Keratinocyte (primary cell): ENCODE data around the gene RPP14. TPM values are rescaled to one million over a fixed set of nuclear protein-coding genes. Genes with fewer than 3 reads are reported as not detected.

Source experiments
- DNase-seq: peaks from one replicate; pipeline ENCODE4 v3.0.0-alpha.2; 2011; ENCODE audit warnings: low read depth, missing footprints, low spot score
- FAIRE-seq: peaks from 2 replicates; lab custom pipeline; 2011; peaks lifted over from hg19 to GRCh38; lab: Jason Lieb, UNC
- H2AFZ ChIP-seq: 2 replicates; pipeline ENCODE4 v1.6.0; 2012; ENCODE audit warnings: low read length, control low read depth, inconsistent platforms; ENCODE audit not compliant: control insufficient read depth
- H3K27ac ChIP-seq: 2 replicates; pipeline ENCODE4 v1.5.1; 2011; ENCODE audit warnings: low read length; ENCODE audit not compliant: control insufficient read depth, insufficient read depth
- H3K27me3 ChIP-seq: 3 replicates; pipeline ENCODE4 v1.6.0; 2011; ENCODE audit warnings: low read length; ENCODE audit not compliant: control insufficient read depth, insufficient read depth; ENCODE audit errors: extremely low read depth
- H3K36me3 ChIP-seq, 2 experiments: 2 replicates in 1 of 2; 3 replicates in 1 of 2; pipeline ENCODE4 v1.5.1; 2011; ENCODE audit warnings: low read length in 2 of 2, mild to moderate bottlenecking in 1 of 2; ENCODE audit not compliant: control insufficient read depth in 2 of 2, insufficient read depth in 2 of 2; ENCODE audit errors: extremely low read depth in 1 of 2
- H3K4me1 ChIP-seq: 3 replicates; pipeline ENCODE4 v1.5.1; 2011; ENCODE audit warnings: low read length; ENCODE audit not compliant: control insufficient read depth, insufficient read depth; ENCODE audit errors: extremely low read depth
- H3K4me2 ChIP-seq: 3 replicates; pipeline ENCODE4 v1.6.0; 2011; ENCODE audit warnings: low read depth, low read length; ENCODE audit not compliant: control insufficient read depth, insufficient read depth; ENCODE audit errors: extremely low read depth
- H3K4me3 ChIP-seq, 3 experiments: fragments of 200-600 bp in 1 of 3; sonication (generic) in 1 of 3; 2 replicates in 2 of 3; 3 replicates in 1 of 3; pipeline ENCODE4 v1.5.1; 2011 to 2016; ENCODE audit warnings: low read length in 3 of 3, mild to moderate bottlenecking in 3 of 3, control low read depth in 2 of 3, inconsistent platforms in 1 of 3, low read depth in 1 of 3, mixed read lengths in 1 of 3, mixed run types in 1 of 3, moderate library complexity in 1 of 3; ENCODE audit not compliant: control insufficient read depth in 2 of 3, insufficient read depth in 2 of 3; ENCODE audit errors: extremely low read depth in 1 of 3
- H3K79me2 ChIP-seq: 2 replicates; pipeline ENCODE4 v1.6.0; 2012; ENCODE audit warnings: low read length; ENCODE audit not compliant: control insufficient read depth, insufficient read depth
- H3K9ac ChIP-seq: 3 replicates; pipeline ENCODE4 v1.6.0; 2011; ENCODE audit warnings: low read length; ENCODE audit not compliant: control insufficient read depth, insufficient read depth; ENCODE audit errors: extremely low read depth
- H3K9me1 ChIP-seq: 3 replicates; pipeline ENCODE4 v1.6.0; 2011; ENCODE audit warnings: low read length; ENCODE audit not compliant: control insufficient read depth, insufficient read depth; ENCODE audit errors: extremely low read depth
- H3K9me3 ChIP-seq: 2 replicates; pipeline ENCODE4 v1.5.1; 2012; ENCODE audit warnings: low read depth, low read length; ENCODE audit not compliant: control insufficient read depth
- H4K20me1 ChIP-seq: 3 replicates; pipeline ENCODE4 v1.6.0; 2011; ENCODE audit warnings: low read length; ENCODE audit not compliant: control insufficient read depth, insufficient read depth; ENCODE audit errors: extremely low read depth
- EZH2 ChIP-seq: IDR thresholded peaks from one replicate; pipeline ENCODE4 v1.6.1; 2012; ENCODE audit warnings: inconsistent platforms, mild to moderate bottlenecking, low read length, moderate library complexity
- dilution Hi-C: fragments of 300-500 bp; cut with MboI; formaldehyde crosslinking; loops from one replicate; pipeline ENCODE4 v1.7.0; 2020; ENCODE audit warnings: low sequenced_read_pairs; ENCODE audit not compliant: extremely low pct_ligation_motif_present
- polyA plus RNA-seq, 5 experiments: library from polyadenylated mRNA; depleted of rRNA in 3 of 5; stranded (reverse) in 3 of 5; stranded (forward) in 1 of 5; unstranded in 1 of 5; fragments of >200 nt; gene quantifications; 1 replicate in 1 of 5; 2 replicates in 3 of 5; 3 replicates in 1 of 5; pipeline versions ENCODE4 v1.2.1 to v1.2.3, GENCODE V29; 2011 to 2012; ENCODE audit warnings: missing spikeins in 2 of 5, low read depth in 1 of 5, low replicate concordance in 1 of 5
- TF ChIP-seq, protein P1 (sequence below), 3 experiments: IDR thresholded peaks in 1 of 3; conservative IDR thresholded peaks in 1 of 3; optimal IDR thresholded peaks in 1 of 3; 2 replicates in 2 of 3; 3 replicates in 1 of 3; pipeline versions ENCODE3 to v1.5.1; 2011; ENCODE audit warnings: low read length in 3 of 3, mild to moderate bottlenecking in 3 of 3, moderate library complexity in 2 of 3, control low read depth in 1 of 3, inconsistent platforms in 1 of 3; ENCODE audit not compliant: insufficient read depth in 2 of 3; ENCODE audit errors: extremely low read depth in 1 of 3

RPP14 gene
- polyA plus RNA-seq, 1 donor (not counting 4 experiments of a cell fraction or from before 2014, with no cell fraction given), result 24.6 TPM

DNA sequence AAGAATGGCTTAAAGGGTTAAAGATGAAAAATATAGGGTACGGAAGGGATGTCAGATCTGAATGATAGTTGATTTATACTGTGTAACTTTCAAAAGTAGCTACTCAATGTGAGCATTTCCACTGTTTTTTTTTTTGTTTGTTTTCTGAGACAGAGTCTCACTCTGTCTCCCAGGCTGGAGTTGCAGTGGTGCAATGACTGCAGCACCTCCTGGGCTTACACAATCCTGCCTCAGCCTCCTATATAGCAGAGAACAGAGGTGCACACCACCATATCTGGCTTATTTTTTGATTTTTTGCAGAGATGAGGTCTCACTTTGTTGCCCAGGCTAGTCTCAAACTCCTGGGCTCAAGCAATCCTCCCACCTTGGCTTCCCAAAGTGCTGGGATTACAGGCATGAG lies 16.7 kb downstream of the RPP14 start:
- Histone ChIP-seq H3K79me2 (no peaks in the 10 kb centered on the region), H3K9me1 (no peaks in the 10 kb centered on the region), H3K27ac (no peak overlapping the region), H3K4me1 (peaks cover 17% of the 10 kb centered on the region), H3K27me3 (no peaks in the 10 kb centered on the region), H3K4me2 (no peak overlapping the region), H2AFZ (no peak overlapping the region), H3K4me3 (no peak overlapping the region), H3K9ac (no peak overlapping the region), H3K36me3 (peaks cover 4 to 7% of the 10 kb centered on the region in 2 experiments), H4K20me1 (no peaks in the 10 kb centered on the region), H3K9me3 (no peaks in the 10 kb centered on the region)
- DNase-seq (no peak), FAIRE-seq (no peak)
- dilution Hi-C loops, result no loop called here
- no peak for TF ChIP-seq EZH2
- TF ChIP-seq, protein P1, sequence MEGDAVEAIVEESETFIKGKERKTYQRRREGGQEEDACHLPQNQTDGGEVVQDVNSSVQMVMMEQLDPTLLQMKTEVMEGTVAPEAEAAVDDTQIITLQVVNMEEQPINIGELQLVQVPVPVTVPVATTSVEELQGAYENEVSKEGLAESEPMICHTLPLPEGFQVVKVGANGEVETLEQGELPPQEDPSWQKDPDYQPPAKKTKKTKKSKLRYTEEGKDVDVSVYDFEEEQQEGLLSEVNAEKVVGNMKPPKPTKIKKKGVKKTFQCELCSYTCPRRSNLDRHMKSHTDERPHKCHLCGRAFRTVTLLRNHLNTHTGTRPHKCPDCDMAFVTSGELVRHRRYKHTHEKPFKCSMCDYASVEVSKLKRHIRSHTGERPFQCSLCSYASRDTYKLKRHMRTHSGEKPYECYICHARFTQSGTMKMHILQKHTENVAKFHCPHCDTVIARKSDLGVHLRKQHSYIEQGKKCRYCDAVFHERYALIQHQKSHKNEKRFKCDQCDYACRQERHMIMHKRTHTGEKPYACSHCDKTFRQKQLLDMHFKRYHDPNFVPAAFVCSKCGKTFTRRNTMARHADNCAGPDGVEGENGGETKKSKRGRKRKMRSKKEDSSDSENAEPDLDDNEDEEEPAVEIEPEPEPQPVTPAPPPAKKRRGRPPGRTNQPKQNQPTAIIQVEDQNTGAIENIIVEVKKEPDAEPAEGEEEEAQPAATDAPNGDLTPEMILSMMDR (optimal IDR thresholded peaks at IDR 0.05 in 1 of 3, IDR thresholded peaks at IDR 0.05 in 1 of 3, conservative IDR thresholded peaks at IDR 0.05 in 1 of 3; ENCODE audit: extremely low read depth in 1 of 3, insufficient read depth in 2 of 3, low read length in 3 of 3), result no peak

DNA sequence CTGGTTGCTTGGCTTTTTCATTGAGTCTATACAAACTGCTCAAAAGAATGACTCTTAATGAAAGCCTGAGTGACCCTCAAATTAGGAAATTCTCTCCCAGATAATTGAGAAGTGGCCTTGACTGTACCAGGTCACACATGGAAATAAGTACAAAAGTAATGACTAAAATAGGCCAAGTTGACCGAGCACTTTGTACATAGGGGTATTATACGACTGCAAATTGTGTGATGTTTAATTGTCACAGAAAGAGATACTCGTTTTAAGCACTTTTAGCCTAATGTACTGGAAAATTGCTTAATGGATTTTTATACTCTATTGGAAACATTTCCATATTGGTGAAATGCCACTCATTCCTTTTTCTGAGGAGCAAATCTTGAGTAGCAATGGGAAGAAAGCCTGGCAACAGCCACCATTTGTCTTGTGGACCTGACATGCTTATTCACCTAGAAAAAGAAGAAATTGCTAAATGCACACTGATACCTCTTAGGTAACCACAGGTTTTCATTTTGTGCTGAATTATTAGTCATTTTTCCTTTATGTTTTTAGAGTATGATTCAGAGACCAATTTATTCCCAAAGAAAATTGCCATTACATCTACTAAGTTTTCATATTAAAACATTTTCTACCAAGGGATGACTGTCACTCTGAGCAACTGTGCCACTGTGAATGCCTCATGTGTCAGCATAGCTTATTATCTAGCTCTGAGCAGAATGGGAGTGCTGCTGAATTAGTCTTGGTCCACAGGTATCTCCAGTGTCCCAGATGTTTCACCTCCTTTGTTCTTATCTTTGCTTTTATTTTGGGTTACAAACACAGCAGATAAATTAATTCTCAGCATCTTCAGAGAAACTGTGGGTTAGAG lies 17.7 kb downstream of the RPP14 start:
- no peak for DNase-seq
- Histone ChIP-seq H3K4me3 (no peak overlapping the region), H3K9me1 (no peaks in the 10 kb centered on the region), H3K9ac (no peak overlapping the region), H3K27ac (no peak overlapping the region), H3K27me3 (no peaks in the 10 kb centered on the region), H3K79me2 (no peaks in the 10 kb centered on the region), H3K36me3 (peaks cover 0 to 7% of the 10 kb centered on the region in 2 experiments), H4K20me1 (no peaks in the 10 kb centered on the region), H3K9me3 (no peaks in the 10 kb centered on the region), H2AFZ (no peak overlapping the region), H3K4me1 (peaks cover 17% of the 10 kb centered on the region), H3K4me2 (no peak overlapping the region)
- dilution Hi-C loops, result no loop called here
- peak; percentile 36 for FAIRE-seq
- TF ChIP-seq, protein P1 (optimal IDR thresholded peaks at IDR 0.05 in 1 of 3, IDR thresholded peaks at IDR 0.05 in 1 of 3, conservative IDR thresholded peaks at IDR 0.05 in 1 of 3; ENCODE audit: extremely low read depth in 1 of 3, insufficient read depth in 2 of 3, low read length in 3 of 3), result no peak
- no peak for TF ChIP-seq EZH2
